ENCODE measurements around the gene RBM47.
"Not testable (repeated sequence)": the region's sequence is repeated elsewhere in the genome, so short reads cannot be mapped to it uniquely, and the experiment has no call there.

The RBM47 gene

GRCh38 chr4:40520533-40520932, 109.1 kb downstream of the RBM47 start:
- no peak for TF ChIP-seq ZFX (IDR thresholded peaks at IDR 0.05; ENCODE audit: borderline replicate concordance)
- no peak for TF ChIP-seq CTCF (IDR thresholded peaks at IDR 0.05)
- no peak overlapping the region for H3K27ac ChIP-seq

GRCh38 chr4:40517081-40517480, 112.6 kb downstream of the RBM47 start:
- not testable (repeated sequence) for H3K27ac ChIP-seq

GRCh38 chr4:40516651-40517050, 113.0 kb downstream of the RBM47 start:
- TF ChIP-seq ZFX (IDR thresholded peaks at IDR 0.05; ENCODE audit: borderline replicate concordance): no peak
- TF ChIP-seq CTCF (IDR thresholded peaks at IDR 0.05): no peak

GRCh38 chr4:40515398-40516293, 114.0 kb downstream of the RBM47 start:
- H3K27ac ChIP-seq: peak overlapping the region; percentile 96

More at GRCh38 chr4:40516651-40517050, 113.0 kb downstream of the RBM47 start:
- H3K27ac ChIP-seq: peak overlapping the region; percentile 96

GRCh38 chr4:40515037-40515397, 114.6 kb downstream of the RBM47 start:
- H3K27ac ChIP-seq: peak overlapping the region; percentile 96
- TF ChIP-seq CTCF (IDR thresholded peaks at IDR 0.05) (no peak), ZFX (IDR thresholded peaks at IDR 0.05; ENCODE audit: borderline replicate concordance) (no peak)

More at GRCh38 chr4:40515398-40516293, 114.0 kb downstream of the RBM47 start:
- no peak for TF ChIP-seq ZFX (IDR thresholded peaks at IDR 0.05; ENCODE audit: borderline replicate concordance)
- no peak for TF ChIP-seq CTCF (IDR thresholded peaks at IDR 0.05)

- TF ChIP-seq CTCF (IDR thresholded peaks at IDR 0.05): no peak
- no peak for TF ChIP-seq ZFX (IDR thresholded peaks at IDR 0.05; ENCODE audit: borderline replicate concordance)
- peak overlapping the region; percentile 96 for H3K27ac ChIP-seq
These were observed 115.1 kb downstream of the RBM47 start for GRCh38 chr4:40514497-40514951.

- TF ChIP-seq ZFX (IDR thresholded peaks at IDR 0.05; ENCODE audit: borderline replicate concordance) (no peak), CTCF (IDR thresholded peaks at IDR 0.05) (no peak)
- H3K27ac ChIP-seq: peak overlapping the region; percentile 31; the same call in 1 of the 2 replicates
These were observed 118.5 kb downstream of the RBM47 start for GRCh38 chr4:40511036-40511614.
